Activated T-cell treated with anti-CD3 and anti-CD28 coated beads for 4 hours (primary cell): ENCODE measurements around the gene ST6GALNAC6.
"Not testable (repeated sequence)": the region's sequence is repeated elsewhere in the genome, so short reads cannot be mapped to it uniquely, and the experiment has no call there.

Experiments used
- DNase-seq: peaks from one replicate; pipeline ENCODE4 v3.0.0-alpha.2; 2020

The ST6GALNAC6 gene

GRCh38 chr9:127887792-127888191 is 11.6 kb downstream of the ST6GALNAC6 start:
- no peak for DNase-seq

DNA sequence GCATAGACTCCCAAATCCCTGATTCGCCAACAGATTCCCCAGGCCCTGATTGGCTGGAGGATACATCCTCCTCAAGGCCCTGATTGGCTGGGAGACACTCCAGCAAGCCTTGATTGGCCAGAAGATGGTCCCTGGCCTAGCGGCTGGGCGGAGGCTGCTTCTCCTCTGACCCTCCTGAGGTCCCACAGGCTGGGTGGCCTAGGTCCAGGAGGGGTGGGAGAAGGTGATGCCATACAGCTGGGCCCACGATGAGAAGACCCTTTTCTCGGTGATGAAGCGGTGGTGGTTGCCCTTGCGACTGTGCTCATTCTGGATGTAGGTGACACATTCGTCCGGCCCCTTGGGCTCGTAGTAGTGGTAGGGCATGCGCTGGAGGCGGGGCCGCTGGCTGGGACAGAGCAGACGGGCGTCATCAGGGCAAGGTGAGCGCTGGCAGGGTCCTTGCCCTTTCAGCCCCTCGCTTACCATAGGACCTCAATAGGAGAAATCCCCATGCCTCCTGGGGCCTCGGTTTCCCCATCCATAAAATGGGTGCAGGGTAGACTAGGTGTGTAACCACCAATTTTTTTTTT is 12.9 kb downstream of the ST6GALNAC6 start:
- DNase-seq, result no peak

DNA sequence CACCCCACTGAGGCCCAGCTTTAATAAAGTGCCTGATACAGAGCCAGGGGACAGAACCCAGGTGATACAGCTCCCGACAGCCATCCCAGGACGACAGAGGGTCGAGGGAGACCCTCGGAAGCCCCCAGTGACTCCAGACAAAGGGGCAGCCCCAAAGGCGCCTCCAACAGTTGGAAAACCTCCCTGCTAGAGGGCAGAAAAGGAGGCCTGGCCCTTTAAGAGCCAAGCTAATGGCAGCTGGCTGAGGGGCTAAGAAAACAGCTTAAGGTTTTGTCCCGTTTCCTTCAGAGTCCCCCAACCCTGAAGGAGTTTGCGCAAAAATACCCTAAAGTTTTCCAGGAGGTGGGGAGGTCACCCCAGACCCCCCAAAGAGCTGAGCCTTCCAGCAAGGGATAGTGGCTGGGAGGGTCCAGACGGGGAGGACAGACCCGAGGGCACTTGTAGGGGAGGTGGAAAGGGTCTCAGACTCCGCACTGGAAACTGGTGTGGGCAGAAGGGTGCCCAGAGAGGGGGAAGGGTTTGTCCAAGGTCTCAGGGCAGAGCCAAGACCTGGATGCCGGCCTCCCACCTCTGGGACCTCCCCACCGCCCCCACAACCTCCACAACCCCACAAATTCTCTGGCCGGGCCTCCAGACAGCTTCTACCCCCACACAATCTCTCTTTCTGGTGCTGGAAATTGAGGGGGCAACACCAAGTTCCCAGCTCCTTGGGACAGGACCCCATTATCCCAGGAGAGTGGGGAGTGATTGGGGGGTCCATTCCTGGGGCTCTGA is 13.7 kb downstream of the ST6GALNAC6 start:
- DNase-seq, result no peak

GRCh38 chr9:127884976-127885490 is 14.4 kb downstream of the ST6GALNAC6 start:
- no peak for DNase-seq

- DNase-seq, result no peak
Observed at GRCh38 chr9:127884427-127884911, 14.9 kb downstream of the ST6GALNAC6 start.

DNA sequence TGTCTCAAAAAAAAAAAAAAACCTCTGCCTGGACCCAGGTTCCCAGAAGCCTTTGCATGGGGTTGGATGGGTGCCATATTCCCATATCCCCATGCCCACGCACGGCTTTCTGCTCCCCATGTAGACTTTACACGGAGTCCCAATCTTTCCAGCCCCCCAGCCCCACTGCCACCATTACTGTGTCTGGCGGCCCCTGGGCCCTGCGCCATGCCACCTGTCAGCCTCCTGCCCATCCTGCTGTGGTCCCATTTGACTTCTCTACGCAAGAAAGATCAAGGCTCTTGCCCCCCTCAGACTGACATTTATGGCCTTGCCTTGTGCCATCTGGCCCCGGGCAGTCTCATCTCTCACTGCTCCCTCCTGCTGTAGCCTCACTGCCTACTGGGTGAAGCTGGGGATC is 15.4 kb downstream of the ST6GALNAC6 start:
- DNase-seq, result no peak

GRCh38 chr9:127881715-127882114 is 17.7 kb downstream of the ST6GALNAC6 start:
- DNase-seq, result not testable (repeated sequence)

- no peak for DNase-seq
Observed at GRCh38 chr9:127880143-127880542, 19.3 kb downstream of the ST6GALNAC6 start.

- no peak for DNase-seq
Observed at GRCh38 chr9:127878652-127879390, 20.6 kb downstream of the ST6GALNAC6 start.

GRCh38 chr9:127878001-127878651 is 21.3 kb downstream of the ST6GALNAC6 start:
- no peak for DNase-seq

DNA sequence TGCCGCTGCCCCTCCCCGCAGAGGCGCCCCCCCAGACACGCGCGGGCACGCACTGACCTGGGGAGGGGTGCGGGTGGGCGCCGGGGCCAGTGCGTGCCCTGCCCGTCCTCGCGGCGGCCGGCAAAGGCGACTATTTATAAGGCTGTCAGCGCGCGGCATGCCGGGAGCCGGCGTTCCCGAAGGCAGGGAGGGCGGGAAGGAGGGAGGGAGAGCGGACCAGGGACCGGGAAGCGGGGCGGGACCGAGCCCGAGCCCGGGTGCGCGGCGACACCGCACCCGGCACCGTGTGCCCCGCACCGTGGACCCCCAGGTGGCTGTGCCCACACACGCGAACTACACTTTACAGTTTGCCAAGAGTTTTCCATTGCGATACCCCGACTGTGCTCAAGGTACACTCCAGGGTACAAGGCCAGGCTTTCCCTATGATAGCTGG is 21.8 kb downstream of the ST6GALNAC6 start, which contains the start of gene AK1:
Gene AK1 (minus strand): TSS at position 110 of the 433 bp plus-strand sequence. CDS start 3,058 bp downstream, outside the sequence.
- no peak for DNase-seq

GRCh38 chr9:127876764-127877562 is 22.4 kb downstream of the ST6GALNAC6 start:
- DNase-seq, result no peak

DNA sequence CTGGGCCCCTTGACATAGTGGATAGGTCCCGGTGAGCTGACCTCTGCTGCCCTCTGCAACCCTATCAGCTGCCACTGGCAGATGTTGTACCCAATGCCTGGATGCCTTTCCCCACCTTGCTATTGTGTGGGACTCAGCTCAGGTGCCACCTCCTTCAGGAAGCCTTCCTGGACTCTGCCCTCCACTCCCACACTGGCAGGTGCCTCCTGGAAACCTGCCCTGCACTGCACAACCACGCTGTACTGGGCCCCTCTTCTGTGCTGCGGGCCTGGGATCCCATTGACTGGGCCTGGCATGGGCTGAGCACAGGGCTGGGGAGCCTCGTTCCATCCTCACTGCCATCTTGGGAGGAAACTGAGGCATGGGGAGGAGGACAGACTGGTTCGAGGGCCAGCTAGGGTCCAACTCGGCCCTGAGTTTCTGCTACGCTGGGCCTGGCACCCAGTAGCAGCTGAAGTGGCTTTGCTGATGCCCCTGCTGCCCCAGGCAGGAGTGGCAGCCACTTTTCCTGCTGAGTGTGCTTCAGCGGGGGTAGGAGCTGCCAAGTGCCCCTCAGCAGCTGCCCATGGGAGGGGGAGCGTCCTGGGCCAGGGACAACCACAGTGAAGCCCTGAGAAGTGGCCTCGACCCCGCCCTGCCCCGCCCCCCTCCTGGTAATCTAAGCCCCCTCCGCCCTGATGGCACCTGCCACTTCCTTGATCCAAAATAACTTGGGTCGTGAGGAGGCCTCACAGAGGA is 23.2 kb downstream of the ST6GALNAC6 start:
- no peak for DNase-seq

DNA sequence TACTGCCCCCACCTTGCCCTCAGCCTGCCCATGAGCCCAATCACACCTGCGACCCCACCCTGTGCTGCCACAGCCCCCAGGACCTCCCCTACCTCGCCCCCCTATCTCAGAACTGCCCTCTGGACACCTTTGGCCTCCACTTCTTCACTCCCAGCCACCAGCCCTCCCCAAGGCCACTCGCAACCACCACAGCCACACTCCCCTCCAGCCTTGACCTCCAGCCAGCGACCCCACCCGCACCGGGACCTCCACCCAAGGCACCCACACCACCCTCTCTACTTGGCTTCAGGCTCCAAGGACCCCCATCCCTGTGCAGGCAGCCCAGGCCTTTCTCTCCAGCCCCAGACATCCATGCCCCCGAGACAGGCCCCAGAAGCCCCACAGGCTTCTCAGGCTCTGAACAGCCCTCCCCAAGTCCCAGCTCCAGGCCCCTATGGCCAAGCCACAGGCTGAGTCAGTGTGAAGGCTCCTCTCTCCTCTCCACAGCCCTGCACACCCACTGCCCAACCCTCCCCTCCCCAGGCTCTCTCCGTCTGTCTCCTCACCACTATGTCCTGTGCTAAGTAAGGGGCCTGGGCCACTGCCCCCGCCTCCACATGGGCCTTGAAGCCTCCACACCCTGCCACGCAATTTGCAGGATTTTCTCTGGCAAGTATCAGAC is 24.0 kb downstream of the ST6GALNAC6 start:
- DNase-seq, result no peak

GRCh38 chr9:127874301-127875221 is 24.8 kb downstream of the ST6GALNAC6 start:
- no peak for DNase-seq

DNA sequence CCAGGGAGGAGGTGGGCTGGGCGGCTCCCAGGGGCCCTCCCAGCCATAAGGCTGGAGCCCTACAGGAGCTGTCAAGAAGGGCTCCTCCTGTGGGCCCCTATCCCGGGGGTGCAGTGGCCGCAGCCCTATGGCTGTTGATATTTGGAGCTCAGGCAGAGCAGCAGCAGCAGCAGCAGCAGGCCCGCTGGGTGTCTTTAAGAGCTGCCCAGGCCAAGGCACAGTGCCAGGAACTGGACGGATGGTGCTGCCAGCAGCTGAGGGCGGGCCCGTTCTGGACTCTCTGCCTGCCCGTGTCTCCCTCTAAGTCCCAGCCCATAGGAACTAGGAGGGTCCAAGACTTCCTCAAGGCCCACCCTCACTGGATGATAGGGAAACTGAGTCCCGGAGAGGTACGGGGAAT is 25.5 kb downstream of the ST6GALNAC6 start:
- no peak for DNase-seq

GRCh38 chr9:127873223-127873691 is 26.1 kb downstream of the ST6GALNAC6 start:
- DNase-seq, result no peak

DNA sequence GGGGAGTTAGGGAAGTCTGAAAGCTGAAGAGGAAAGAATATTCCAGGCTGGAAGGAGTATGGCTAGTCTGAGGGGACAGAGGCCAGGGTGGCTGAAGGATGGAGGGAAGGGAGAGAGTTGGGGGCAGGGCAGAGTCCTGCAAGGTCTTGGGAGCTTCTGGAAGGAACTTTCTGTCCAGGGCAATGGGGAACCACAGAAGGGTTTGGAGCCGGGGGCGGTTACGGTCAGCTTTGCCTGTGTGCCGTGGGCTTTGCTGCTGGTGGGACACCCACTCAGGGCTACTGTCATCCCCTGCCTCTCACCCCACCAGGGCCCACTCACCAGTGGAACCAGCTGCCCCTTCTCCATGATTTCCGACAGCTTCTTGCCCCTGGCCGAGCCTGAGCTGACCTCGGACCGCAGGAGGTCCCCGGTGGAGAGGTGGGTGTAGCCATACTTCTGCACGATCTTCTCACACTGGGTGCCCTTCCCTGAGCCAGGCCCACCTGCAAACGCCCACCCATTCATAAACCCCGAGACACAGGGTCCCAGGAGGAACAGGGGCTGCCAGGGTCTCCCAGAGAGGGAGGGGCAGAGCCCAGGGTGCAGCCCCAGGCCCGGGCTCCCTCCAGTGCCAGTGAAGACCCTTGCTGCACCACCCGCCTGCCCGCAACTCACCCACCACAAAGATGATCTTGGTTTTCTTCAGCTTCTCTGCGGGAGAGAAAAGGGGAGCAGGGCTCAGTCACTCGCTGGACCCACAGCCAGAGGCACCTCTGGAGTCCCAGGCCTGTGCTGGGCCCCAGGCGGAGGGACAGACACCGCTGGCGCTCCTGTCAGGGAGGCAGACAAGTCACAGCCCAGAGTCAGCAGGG is 26.8 kb downstream of the ST6GALNAC6 start:
- no peak for DNase-seq
